GM23338 (cell line): Measurements from ENCODE around the gene IL17REL. TPM values are rescaled to one million over a fixed set of nuclear protein-coding genes. Genes with fewer than 3 reads are reported as not detected.

Experiments
- ATAC-seq: fragments of 200-7000 bp; cut with Tn5 transposase; 3 replicates; pipeline ENCODE4 v1.9.1; 2020
- DNase-seq: peaks from one replicate; pipeline ENCODE4 v3.0.0-alpha.2; 2015; ENCODE audit warnings: low spot score
- H2AFZ ChIP-seq: fragments of 200-600 bp; sonication (generic); 2 replicates; pipeline ENCODE4 v1.8.0; 2016; ENCODE audit warnings: antibody characterized with exemption, mild to moderate bottlenecking, moderate library complexity
- H3F3A ChIP-seq: fragments of 200-600 bp; sonication (generic); replicated peaks from 2 replicates; pipeline ENCODE4 v1.8.0; 2017; ENCODE audit warnings: antibody characterized with exemption, mixed run types, low read depth
- H3K27ac ChIP-seq: fragments of 200-600 bp; sonication (generic); 2 replicates; pipeline ENCODE4 v1.6.1; 2016; ENCODE audit warnings: low read depth
- H3K27me3 ChIP-seq: fragments of 200-600 bp; sonication (generic); 2 replicates; pipeline ENCODE4 v1.8.0; 2016; ENCODE audit warnings: mild to moderate bottlenecking, mixed run types, moderate library complexity; ENCODE audit not compliant: insufficient read depth
- H3K36me3 ChIP-seq: fragments of 200-600 bp; sonication (generic); 2 replicates; pipeline ENCODE4 v1.8.0; 2016; ENCODE audit warnings: mild to moderate bottlenecking; ENCODE audit not compliant: insufficient read depth
- H3K4me1 ChIP-seq: fragments of 200-600 bp; sonication (generic); 2 replicates; pipeline ENCODE4 v1.8.0; 2016; ENCODE audit warnings: mild to moderate bottlenecking, moderate library complexity; ENCODE audit not compliant: insufficient read depth
- H3K4me2 ChIP-seq: fragments of 200-600 bp; sonication (generic); 2 replicates; pipeline ENCODE4 v1.7.1; 2017; ENCODE audit warnings: mixed run types
- H3K4me3 ChIP-seq: fragments of 200-600 bp; sonication (generic); 2 replicates; pipeline ENCODE4 v1.6.1; 2016; ENCODE audit warnings: mixed run types
- H3K79me2 ChIP-seq: fragments of 200-600 bp; sonication (generic); replicated peaks from 2 replicates; pipeline ENCODE4 v1.8.0; 2017; ENCODE audit warnings: mild to moderate bottlenecking; ENCODE audit not compliant: insufficient read depth
- H3K9me2 ChIP-seq: fragments of 200-600 bp; sonication (generic); 2 replicates; pipeline ENCODE4 v1.8.0; 2017; ENCODE audit not compliant: insufficient read depth
- H4K20me1 ChIP-seq: fragments of 200-600 bp; sonication (generic); replicated peaks from 2 replicates; pipeline ENCODE4 v1.8.0; 2017; ENCODE audit warnings: mild to moderate bottlenecking; ENCODE audit not compliant: insufficient read depth
- H3K27ac Mint-ChIP-seq: 2 replicates; pipeline ENCODE4 v1.8.0; 2020; ENCODE audit warnings: inconsistent platforms, mild to moderate bottlenecking, moderate library complexity, mixed read lengths
- H3K27me3 Mint-ChIP-seq: 3 replicates; pipeline ENCODE4 v1.8.0; 2022; ENCODE audit warnings: low read depth, mild to moderate bottlenecking, moderate library complexity, mixed read lengths, inconsistent platforms; ENCODE audit not compliant: insufficient read depth, poor library complexity
- H3K36me3 Mint-ChIP-seq: 3 replicates; pipeline ENCODE4 v1.8.0; 2021; ENCODE audit warnings: low read depth, mild to moderate bottlenecking, inconsistent platforms, moderate library complexity, mixed read lengths
- H3K4me1 Mint-ChIP-seq: 3 replicates; pipeline ENCODE4 v1.8.0; 2020; ENCODE audit warnings: mild to moderate bottlenecking, inconsistent platforms, mixed read lengths
- H3K4me3 Mint-ChIP-seq: 3 replicates; pipeline ENCODE4 v1.8.0; 2021; ENCODE audit warnings: moderate library complexity, mild to moderate bottlenecking, inconsistent platforms, mixed read lengths
- H3K9me3 Mint-ChIP-seq: 3 replicates; pipeline ENCODE4 v1.8.0; 2020; ENCODE audit warnings: moderate library complexity, mild to moderate bottlenecking, inconsistent platforms, mixed read lengths
- CREB1 ChIP-seq: fragments of 250-450 bp; sonication (Bioruptor Pico); IDR thresholded peaks from 2 replicates; pipeline ENCODE4 v1.5.0; 2020; ENCODE audit warnings: low read depth, mild to moderate bottlenecking, moderate library complexity
- CTCF ChIP-seq, 2 experiments: fragments of 200-600 bp in 1 of 2; sonication (generic) in 1 of 2; conservative IDR thresholded peaks; 2 replicates each; pipeline versions ENCODE4 v1.5.1 to v1.6.1; 2016 to 2017; ENCODE audit warnings: antibody characterized with exemption in 2 of 2, low read depth in 2 of 2, mild to moderate bottlenecking in 2 of 2, moderate library complexity in 1 of 2
- ETS1 ChIP-seq: IDR thresholded peaks from 2 replicates; pipeline ENCODE4 v1.6.1; 2016; ENCODE audit warnings: antibody characterized with exemption
- EZH2 ChIP-seq: fragments of 200-600 bp; sonication (generic); IDR thresholded peaks from one replicate; pipeline ENCODE4 v1.8.0; 2017; ENCODE audit warnings: antibody characterized with exemption, mild to moderate bottlenecking, low read depth; ENCODE audit not compliant: unreplicated experiment
- EZH2phosphoT487 ChIP-seq: fragments of 200-600 bp; sonication (generic); IDR thresholded peaks from one replicate; pipeline ENCODE4 v1.8.1; 2018; ENCODE audit warnings: antibody characterized with exemption; ENCODE audit not compliant: unreplicated experiment
- JUNB ChIP-seq: IDR thresholded peaks from one replicate; pipeline ENCODE4 v1.6.1; 2016; ENCODE audit warnings: antibody characterized with exemption; ENCODE audit not compliant: unreplicated experiment
- NANOG ChIP-seq: IDR thresholded peaks from 2 replicates; pipeline ENCODE4 v1.6.1; 2016; ENCODE audit warnings: antibody characterized with exemption, borderline replicate concordance
- POLR2AphosphoS5 ChIP-seq: IDR thresholded peaks from 2 replicates; pipeline ENCODE4 v1.6.1; 2016; ENCODE audit warnings: antibody characterized with exemption, low read depth
- STAT1 ChIP-seq: IDR thresholded peaks from one replicate; pipeline ENCODE4 v1.6.1; 2016; ENCODE audit warnings: antibody characterized with exemption; ENCODE audit not compliant: unreplicated experiment
- ZNF114 ChIP-seq: fragments of 250-450 bp; sonication (Bioruptor Pico); IDR thresholded peaks from 2 replicates; pipeline ENCODE4 v1.5.0; 2020; ENCODE audit warnings: mild to moderate bottlenecking, moderate library complexity
- ZNF331 ChIP-seq: fragments of 250-450 bp; sonication (Bioruptor Pico); IDR thresholded peaks from 2 replicates; pipeline ENCODE4 v1.5.0; 2020; ENCODE audit warnings: low read depth, mild to moderate bottlenecking, moderate library complexity
- polyA plus RNA-seq: library from polyadenylated mRNA; unstranded; fragments of >200 nt; fragmentation: Nextera tagmentation; extraction: Ambion mirVana; gene quantifications from 2 replicates; pipeline ENCODE4 v1.2.1, GENCODE V29; 2016
- total RNA-seq: library from RNA; depleted of rRNA; stranded (reverse); fragments of >200 nt; shearing (Covaris generic); gene quantifications from 2 replicates; pipeline ENCODE4 v1.2.3, GENCODE V29; 2014
- TF ChIP-seq, protein P1 (sequence below): IDR thresholded peaks from one replicate; pipeline ENCODE4 v1.6.1; 2018; ENCODE audit warnings: antibody characterized with exemption; ENCODE audit not compliant: unreplicated experiment

Gene IL17REL
- total and polyA plus RNA-seq, 2 experiments from 2014 or later: 0.31 TPM; not detected in 1

GRCh38 chr22:50016308-50016987, 3.9 kb upstream of the IL17REL start (continued):
- TF ChIP-seq CTCF (conservative IDR thresholded peaks at IDR 0.05; ENCODE audit: low read depth in 2 of 2) (no peak), ETS1 (no peak), EZH2 (no peak), STAT1 (no peak), NANOG (no peak), ZNF331 (CRISPR knock-in tag) (no peak), POLR2AphosphoS5 (no peak), EZH2phosphoT487 (no peak)
- TF ChIP-seq, protein P1, sequence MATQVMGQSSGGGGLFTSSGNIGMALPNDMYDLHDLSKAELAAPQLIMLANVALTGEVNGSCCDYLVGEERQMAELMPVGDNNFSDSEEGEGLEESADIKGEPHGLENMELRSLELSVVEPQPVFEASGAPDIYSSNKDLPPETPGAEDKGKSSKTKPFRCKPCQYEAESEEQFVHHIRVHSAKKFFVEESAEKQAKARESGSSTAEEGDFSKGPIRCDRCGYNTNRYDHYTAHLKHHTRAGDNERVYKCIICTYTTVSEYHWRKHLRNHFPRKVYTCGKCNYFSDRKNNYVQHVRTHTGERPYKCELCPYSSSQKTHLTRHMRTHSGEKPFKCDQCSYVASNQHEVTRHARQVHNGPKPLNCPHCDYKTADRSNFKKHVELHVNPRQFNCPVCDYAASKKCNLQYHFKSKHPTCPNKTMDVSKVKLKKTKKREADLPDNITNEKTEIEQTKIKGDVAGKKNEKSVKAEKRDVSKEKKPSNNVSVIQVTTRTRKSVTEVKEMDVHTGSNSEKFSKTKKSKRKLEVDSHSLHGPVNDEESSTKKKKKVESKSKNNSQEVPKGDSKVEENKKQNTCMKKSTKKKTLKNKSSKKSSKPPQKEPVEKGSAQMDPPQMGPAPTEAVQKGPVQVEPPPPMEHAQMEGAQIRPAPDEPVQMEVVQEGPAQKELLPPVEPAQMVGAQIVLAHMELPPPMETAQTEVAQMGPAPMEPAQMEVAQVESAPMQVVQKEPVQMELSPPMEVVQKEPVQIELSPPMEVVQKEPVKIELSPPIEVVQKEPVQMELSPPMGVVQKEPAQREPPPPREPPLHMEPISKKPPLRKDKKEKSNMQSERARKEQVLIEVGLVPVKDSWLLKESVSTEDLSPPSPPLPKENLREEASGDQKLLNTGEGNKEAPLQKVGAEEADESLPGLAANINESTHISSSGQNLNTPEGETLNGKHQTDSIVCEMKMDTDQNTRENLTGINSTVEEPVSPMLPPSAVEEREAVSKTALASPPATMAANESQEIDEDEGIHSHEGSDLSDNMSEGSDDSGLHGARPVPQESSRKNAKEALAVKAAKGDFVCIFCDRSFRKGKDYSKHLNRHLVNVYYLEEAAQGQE: no peak

DNA sequence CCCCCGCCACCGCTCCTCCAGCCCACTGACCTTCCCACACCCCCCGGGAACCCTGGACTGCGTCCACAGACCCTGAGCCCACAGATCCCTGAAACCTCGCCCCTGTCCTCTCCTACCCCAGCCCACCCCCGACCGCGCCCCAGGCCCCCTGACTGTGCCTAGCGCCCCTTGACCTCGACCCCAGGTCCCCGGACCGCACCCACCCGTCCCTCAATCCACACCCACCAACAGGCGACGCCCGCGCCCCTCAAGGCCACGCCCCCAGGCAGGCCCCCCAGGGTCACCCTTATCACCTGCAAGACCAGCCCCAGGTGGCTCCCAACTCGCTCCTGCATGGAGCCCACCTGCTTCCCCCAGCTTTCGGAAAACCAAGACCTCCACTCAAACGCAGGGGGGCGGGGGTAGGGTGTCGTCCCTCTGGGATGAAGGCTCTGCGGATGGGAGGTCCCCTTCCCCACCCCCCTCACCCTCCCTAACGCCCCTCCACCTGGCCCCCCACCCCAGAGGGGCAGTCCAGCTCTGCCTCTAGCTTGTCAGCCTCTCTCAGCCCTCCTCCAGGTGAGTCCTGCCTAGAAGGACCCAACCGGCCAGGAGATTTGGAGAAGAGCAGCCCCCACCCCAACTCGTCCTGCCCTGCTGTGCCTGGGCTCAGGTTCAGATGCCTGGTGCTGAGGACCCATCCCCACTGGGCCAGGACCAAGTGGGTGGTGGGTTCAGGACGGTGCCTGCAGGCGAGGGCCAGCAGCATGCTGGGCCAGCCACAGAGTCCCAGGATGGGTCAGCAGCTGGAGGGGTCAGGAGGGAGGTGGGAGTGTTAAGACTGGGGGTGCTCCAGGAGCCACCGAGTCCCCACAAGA, 3.1 kb upstream of the IL17REL start:
- H3K36me3 Mint-ChIP-seq: no peaks in the 10 kb centered on the region
- H3K27me3 ChIP-seq: peaks cover 62% of the 10 kb centered on the region
- TF ChIP-seq NANOG: no peak
- TF ChIP-seq ETS1: no peak
- no peak for TF ChIP-seq STAT1
- no peak for TF ChIP-seq JUNB
- peak; percentile 43 for TF ChIP-seq EZH2
- TF ChIP-seq CREB1 (CRISPR knock-in tag): no peak
- TF ChIP-seq, protein P1: no peak
- no peak for TF ChIP-seq ZNF331 (CRISPR knock-in tag)
- TF ChIP-seq ZNF114: no peak

More for the DNA sequence above, 3.1 kb upstream of the IL17REL start:
- Mint-ChIP-seq H3K27ac (no peak overlapping the region), H3K9me3 (no peaks in the 10 kb centered on the region), H3K27me3 (peaks cover 34% of the 10 kb centered on the region), H3K4me3 (no peak overlapping the region), H3K4me1 (peaks cover 9% of the 10 kb centered on the region; the same call in 2 of the 3 replicates)
- no peaks in the 10 kb centered on the region for H3F3A ChIP-seq
- H3K36me3 ChIP-seq: no peaks in the 10 kb centered on the region
- H3K4me1 ChIP-seq: no peaks in the 10 kb centered on the region
- H3K27ac ChIP-seq: no peak overlapping the region
- H4K20me1 ChIP-seq: no peaks in the 10 kb centered on the region
- H3K4me3 ChIP-seq: no peak overlapping the region
- ATAC-seq: no peak
- H2AFZ ChIP-seq: no peak overlapping the region
- H3K9me2 ChIP-seq: no peaks in the 10 kb centered on the region
- no peaks in the 10 kb centered on the region for H3K79me2 ChIP-seq
- DNase-seq: no peak
- H3K4me2 ChIP-seq: no peak overlapping the region
